ENCODE measurements around the gene PRKN. TPM values are rescaled to one million over a fixed set of nuclear protein-coding genes. Genes with fewer than 3 reads are reported as not detected.

The PRKN gene
- total and polyA plus RNA-seq, 2 donors (not counting 3 experiments of a cell fraction or from before 2014, with no cell fraction given), result 0.06 TPM; not detected in 1

- TF ChIP-seq JUN (IDR thresholded peaks at IDR 0.05; ENCODE audit: borderline replicate concordance, insufficient read depth, insufficient read length, low read depth), result no peak
- TF ChIP-seq MAX (IDR thresholded peaks at IDR 0.05; ENCODE audit: insufficient read depth, insufficient read length), result no peak
- no peak for TF ChIP-seq POLR2A (IDR thresholded peaks at IDR 0.05; ENCODE audit: low read depth, low read length)
- no peak for TF ChIP-seq MYC (IDR thresholded peaks at IDR 0.05; ENCODE audit: low read depth, low read length)
- no peak for TF ChIP-seq GATA2 (IDR thresholded peaks at IDR 0.05; ENCODE audit: insufficient read depth, insufficient read length, low read depth, low read length)
- Histone ChIP-seq H2AFZ (ENCODE audit: low read depth, low read length) (no peak overlapping the region), H3K4me1 (ENCODE audit: control insufficient read depth, extremely low read depth, insufficient read depth, low read length) (no peaks in the 10 kb centered on the region), H4K20me1 (replicated peaks; ENCODE audit: control insufficient read depth, extremely low read depth, insufficient read depth, low read length) (no peaks in the 10 kb centered on the region), H3K36me3 (ENCODE audit: control insufficient read depth in 2 of 2, extremely low read depth in 1 of 2, insufficient read depth in 2 of 2, low read length in 2 of 2) (no peaks in the 10 kb centered on the region), H3K9me3 (replicated peaks; ENCODE audit: control insufficient read depth, insufficient read depth, low read length) (no peaks in the 10 kb centered on the region), H3K27me3 (ENCODE audit: control insufficient read depth in 2 of 2, insufficient read depth in 2 of 2, low read length in 2 of 2) (no peaks in the 10 kb centered on the region), H3K9me1 (replicated peaks; ENCODE audit: control insufficient read depth, extremely low read depth, insufficient read depth, low read length) (no peaks in the 10 kb centered on the region), H3K9ac (replicated peaks; ENCODE audit: extremely low read depth, insufficient read depth, low read length) (no peak overlapping the region), H3K4me2 (ENCODE audit: insufficient read depth, low read length) (no peak overlapping the region), H3K4me3 (replicated peaks in 1 of 3; ENCODE audit: insufficient read depth in 1 of 3, low read depth in 1 of 3, low read length in 3 of 3) (no peak overlapping the region), H3K79me2 (ENCODE audit: control insufficient read depth, insufficient read depth, low read length) (no peaks in the 10 kb centered on the region), H3K27ac (ENCODE audit: insufficient read depth, low read depth, low read length) (no peak overlapping the region)
- ChIA-PET POLR2A (no interaction called here), CTCF (no interaction called here)
- no TSS peak for BruUV-seq (replicated peaks)
- intact Hi-C loops (cut with micrococcal nuclease), result no loop called here
- DNase-seq (ENCODE audit: low read depth, low spot score), result no peak
- dilution Hi-C loops (cut with MboI; ENCODE audit: extremely low pct_ligation_motif_present, low sequenced_read_pairs), result no loop called here
- FAIRE-seq, result no peak
Observed at GRCh38 chr6:162358625-162359024, 368.9 kb downstream of the PRKN start.

DNA sequence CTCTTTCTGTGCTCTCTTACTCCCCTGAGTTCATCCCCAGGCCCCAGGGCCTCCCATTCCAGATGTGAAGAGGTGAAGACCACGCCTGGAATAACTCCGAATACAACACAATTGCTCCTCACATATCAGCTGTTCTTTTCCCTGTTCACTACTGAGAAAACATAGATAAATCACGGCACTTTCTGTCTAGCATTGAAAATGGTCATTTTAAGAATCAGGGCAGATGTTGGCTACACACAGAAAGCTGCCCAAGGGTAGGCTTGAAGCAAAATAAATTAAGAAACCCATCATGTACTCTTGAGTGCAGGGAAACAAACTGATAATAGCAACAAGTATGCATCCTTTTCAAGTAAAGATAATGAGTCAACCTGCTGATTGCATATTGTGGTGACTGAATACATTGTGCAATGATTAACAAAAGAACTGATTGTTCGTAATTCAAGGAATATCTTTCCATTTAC, 382.5 kb downstream of the PRKN start:
- dilution Hi-C loops (cut with MboI; ENCODE audit: extremely low pct_ligation_motif_present, low sequenced_read_pairs), result no loop called here

More for the DNA sequence above, 382.5 kb downstream of the PRKN start:
- ChIA-PET CTCF (no interaction called here), POLR2A (no interaction called here)
- H3K4me1 ChIP-seq (ENCODE audit: control insufficient read depth, extremely low read depth, insufficient read depth, low read length), result no peaks in the 10 kb centered on the region
- H3K27ac ChIP-seq (ENCODE audit: insufficient read depth, low read depth, low read length), result no peak overlapping the region
- H3K9me1 ChIP-seq (replicated peaks; ENCODE audit: control insufficient read depth, extremely low read depth, insufficient read depth, low read length), result no peaks in the 10 kb centered on the region
- H3K4me2 ChIP-seq (ENCODE audit: insufficient read depth, low read length), result no peak overlapping the region
- DNase-seq (ENCODE audit: low read depth, low spot score), result no peak
- no peaks in the 10 kb centered on the region for H3K79me2 ChIP-seq (ENCODE audit: control insufficient read depth, insufficient read depth, low read length)
- no peaks in the 10 kb centered on the region for H3K9me3 ChIP-seq (replicated peaks; ENCODE audit: control insufficient read depth, insufficient read depth, low read length)
- H2AFZ ChIP-seq (ENCODE audit: low read depth, low read length), result no peak overlapping the region
- H3K9ac ChIP-seq (replicated peaks; ENCODE audit: extremely low read depth, insufficient read depth, low read length), result no peak overlapping the region
- intact Hi-C loops (cut with micrococcal nuclease), result no loop called here
- TF ChIP-seq POLR2A (IDR thresholded peaks at IDR 0.05; ENCODE audit: low read depth, low read length), result no peak
- no peak for TF ChIP-seq JUN (IDR thresholded peaks at IDR 0.05; ENCODE audit: borderline replicate concordance, insufficient read depth, insufficient read length, low read depth)
- TF ChIP-seq MAX (IDR thresholded peaks at IDR 0.05; ENCODE audit: insufficient read depth, insufficient read length), result no peak
- no peak for TF ChIP-seq GATA2 (IDR thresholded peaks at IDR 0.05; ENCODE audit: insufficient read depth, insufficient read length, low read depth, low read length)
- TF ChIP-seq EZH2 (IDR thresholded peaks at IDR 0.05; ENCODE audit: borderline replicate concordance, low read depth, low read length, severe bottlenecking), result no peak
- no peak for TF ChIP-seq FOS (IDR thresholded peaks at IDR 0.05; ENCODE audit: borderline replicate concordance, insufficient read depth, low read length)
- TF ChIP-seq CTCF (IDR thresholded peaks at IDR 0.05; ENCODE audit: extremely low read depth in 1 of 2, insufficient read depth in 1 of 2, low read depth in 1 of 2, low read length in 2 of 2), result no peak
- TF ChIP-seq POLR2AphosphoS5 (IDR thresholded peaks at IDR 0.05; ENCODE audit: insufficient read depth, low read depth, low read length), result no peak
- no peak for TF ChIP-seq MYC (IDR thresholded peaks at IDR 0.05; ENCODE audit: low read depth, low read length)
- FAIRE-seq, result no peak
- H3K36me3 ChIP-seq (ENCODE audit: control insufficient read depth in 2 of 2, extremely low read depth in 1 of 2, insufficient read depth in 2 of 2, low read length in 2 of 2), result no peaks in the 10 kb centered on the region
- no peak overlapping the region for H3K4me3 ChIP-seq (replicated peaks in 1 of 3; ENCODE audit: insufficient read depth in 1 of 3, low read depth in 1 of 3, low read length in 3 of 3)
- no peaks in the 10 kb centered on the region for H3K27me3 ChIP-seq (ENCODE audit: control insufficient read depth in 2 of 2, insufficient read depth in 2 of 2, low read length in 2 of 2)
- BruUV-seq (replicated peaks), result no TSS peak
- H4K20me1 ChIP-seq (replicated peaks; ENCODE audit: control insufficient read depth, extremely low read depth, insufficient read depth, low read length), result no peaks in the 10 kb centered on the region

Data from endothelial cell of umbilical vein (primary cell).